GM19240 (cell line): ENCODE data around the gene KRT7.
"Not testable (repeated sequence)": the region's sequence is repeated elsewhere in the genome, so short reads cannot be mapped to it uniquely, and the experiment has no call there.

Experiments used
- DNase-seq: peaks from one replicate; pipeline ENCODE4 v3.0.0; 2011; ENCODE audit warnings: low spot score; ENCODE audit not compliant: insufficient read length

Gene KRT7

GRCh38 chr12:52277486-52278245 is 44.6 kb downstream of the KRT7 start:
- no peak for DNase-seq

GRCh38 chr12:52278575-52279421 is 45.8 kb downstream of the KRT7 start:
- DNase-seq: peak; percentile 80

GRCh38 chr12:52279422-52280318 is 46.6 kb downstream of the KRT7 start:
- no peak for DNase-seq

GRCh38 chr12:52280319-52280795 is 47.3 kb downstream of the KRT7 start:
- no peak for DNase-seq

GRCh38 chr12:52280796-52281560 is 47.9 kb downstream of the KRT7 start:
- no peak for DNase-seq

GRCh38 chr12:52284562-52285171 is 51.6 kb downstream of the KRT7 start:
- DNase-seq: no peak

- no peak for DNase-seq
Measured at GRCh38 chr12:52285172-52285745, 52.2 kb downstream of the KRT7 start.

- DNase-seq: no peak
Measured at GRCh38 chr12:52285851-52286530, 52.9 kb downstream of the KRT7 start.

- not testable (repeated sequence) for DNase-seq
Measured at GRCh38 chr12:52286857-52287785, 54.1 kb downstream of the KRT7 start.

GRCh38 chr12:52287816-52288805 is 55.1 kb downstream of the KRT7 start:
- not testable (repeated sequence) for DNase-seq

GRCh38 chr12:52290483-52291134 is 57.6 kb downstream of the KRT7 start:
- DNase-seq: not testable (repeated sequence)

- DNase-seq: no peak
Measured at GRCh38 chr12:52291267-52291935, 58.4 kb downstream of the KRT7 start, which contains the start of gene KRT81. TSS of gene KRT81 (minus strand) at chr12:52291534. CDS start at chr12:52291465, 69 bp downstream.

- DNase-seq: no peak
Measured at GRCh38 chr12:52293926-52294325, 60.9 kb downstream of the KRT7 start.

GRCh38 chr12:52294803-52295202 is 61.8 kb downstream of the KRT7 start:
- no peak for DNase-seq

- no peak for DNase-seq
Measured at GRCh38 chr12:52295663-52296062, 62.6 kb downstream of the KRT7 start.
